ENCODE results near the gene SHE.

- no peak for TF ChIP-seq CTCF (IDR thresholded peaks at IDR 0.05; ENCODE audit: low read depth, low read length, missing input control)
- no peak for TF ChIP-seq ATF3 (IDR thresholded peaks at IDR 0.05)
- TF ChIP-seq REST (IDR thresholded peaks at IDR 0.05), result no peak
- no peak for TF ChIP-seq MAX (IDR thresholded peaks at IDR 0.05)
These were observed 37.6 kb upstream of the SHE start for GRCh38 chr1:154539486-154540483.

Measured in liver (tissue), 3 donors.